Measurements from ENCODE around the gene CDCP2.

CDCP2 gene

DNA sequence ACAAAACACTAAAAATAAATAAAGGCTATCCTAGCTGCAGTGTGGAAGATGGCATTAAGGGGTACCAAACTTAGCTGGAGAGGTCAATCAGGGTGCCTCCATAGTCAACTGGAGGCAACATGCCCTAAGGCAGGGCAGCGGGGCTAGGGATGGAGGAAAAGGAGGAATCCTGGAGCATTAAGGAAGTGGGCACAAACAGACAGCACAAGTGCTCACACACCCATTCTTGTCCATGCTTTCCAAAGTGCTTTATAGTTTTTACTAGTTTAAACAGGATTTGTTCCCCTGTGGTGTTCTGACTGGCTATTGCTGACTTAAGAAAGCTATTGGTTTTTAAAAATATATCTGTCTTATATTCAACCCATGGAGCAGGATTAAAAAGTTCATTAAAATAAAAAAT, 66.0 kb downstream of the CDCP2 start:
- DNase-seq (ENCODE audit: low read depth): no peak
- no peak overlapping the region for H3K4me3 ChIP-seq (ENCODE audit: low read depth, low read length)
- no peak for TF ChIP-seq CTCF (IDR thresholded peaks at IDR 0.05; ENCODE audit: control insufficient read depth, extremely low read depth, insufficient read depth)

GRCh38 chr1:54084794-54085193, 68.0 kb downstream of the CDCP2 start:
- no peak for DNase-seq (ENCODE audit: low read depth)
- no peak overlapping the region for H3K4me3 ChIP-seq (ENCODE audit: low read depth, low read length)
- TF ChIP-seq CTCF (IDR thresholded peaks at IDR 0.05; ENCODE audit: control insufficient read depth, extremely low read depth, insufficient read depth): no peak
